NCI-H82 treated with DMSO at 0.1 percent for 48 hours (cell line): Measurements from ENCODE around the gene UGGT2.
"Not testable (repeated sequence)": the region's sequence is repeated elsewhere in the genome, so short reads cannot be mapped to it uniquely, and the experiment has no call there.

Source experiments
- DNase-seq: peaks from one replicate; lab custom pipeline; 2025; ENCODE audit not compliant: unreplicated experiment; lab: John Stamatoyannopoulos, UW

UGGT2 gene

DNA sequence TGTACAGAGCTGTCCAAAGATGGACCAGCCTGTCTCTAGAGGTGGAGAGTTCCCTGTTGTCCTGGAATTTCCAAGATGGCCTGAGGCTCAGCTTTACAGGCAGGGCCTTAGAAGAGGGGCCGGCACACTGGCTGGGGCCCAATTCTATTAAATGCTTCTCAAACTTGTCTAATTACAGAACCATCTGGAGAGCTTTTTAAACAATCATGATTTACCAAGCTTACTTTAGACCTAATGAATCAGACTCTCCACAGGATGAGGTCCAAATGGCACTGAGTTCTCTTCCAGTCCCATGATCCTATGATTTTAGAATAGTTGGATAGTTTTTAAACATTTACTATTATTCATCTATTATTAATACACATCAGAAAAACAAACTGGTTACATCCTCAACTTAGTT, 252.8 kb downstream of the UGGT2 start:
- peak; percentile 20 for DNase-seq

GRCh38 chr13:95797016-95797415, 256.2 kb downstream of the UGGT2 start:
- DNase-seq, result no peak

DNA sequence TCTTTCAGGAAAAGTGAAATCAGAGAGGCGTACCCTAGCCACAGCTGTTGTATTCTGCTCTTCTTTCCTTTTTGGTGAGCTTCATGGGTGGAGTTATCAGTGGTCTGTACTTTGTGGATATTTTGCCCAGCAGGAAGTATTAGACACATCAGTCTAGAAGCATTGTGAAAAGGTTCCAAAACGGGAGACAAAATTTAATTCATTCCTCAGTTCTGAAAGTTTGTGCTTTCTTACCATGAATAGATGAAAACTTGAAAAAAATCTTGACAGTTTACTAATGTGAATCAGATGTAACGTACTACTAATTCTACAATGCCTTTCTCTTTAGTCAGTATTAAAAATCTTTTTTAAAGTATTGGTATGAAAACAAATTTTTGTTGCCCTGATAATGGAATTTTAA, 259.4 kb downstream of the UGGT2 start:
- DNase-seq, result no peak

GRCh38 chr13:95793018-95793555, 260.1 kb downstream of the UGGT2 start:
- no peak for DNase-seq

DNA sequence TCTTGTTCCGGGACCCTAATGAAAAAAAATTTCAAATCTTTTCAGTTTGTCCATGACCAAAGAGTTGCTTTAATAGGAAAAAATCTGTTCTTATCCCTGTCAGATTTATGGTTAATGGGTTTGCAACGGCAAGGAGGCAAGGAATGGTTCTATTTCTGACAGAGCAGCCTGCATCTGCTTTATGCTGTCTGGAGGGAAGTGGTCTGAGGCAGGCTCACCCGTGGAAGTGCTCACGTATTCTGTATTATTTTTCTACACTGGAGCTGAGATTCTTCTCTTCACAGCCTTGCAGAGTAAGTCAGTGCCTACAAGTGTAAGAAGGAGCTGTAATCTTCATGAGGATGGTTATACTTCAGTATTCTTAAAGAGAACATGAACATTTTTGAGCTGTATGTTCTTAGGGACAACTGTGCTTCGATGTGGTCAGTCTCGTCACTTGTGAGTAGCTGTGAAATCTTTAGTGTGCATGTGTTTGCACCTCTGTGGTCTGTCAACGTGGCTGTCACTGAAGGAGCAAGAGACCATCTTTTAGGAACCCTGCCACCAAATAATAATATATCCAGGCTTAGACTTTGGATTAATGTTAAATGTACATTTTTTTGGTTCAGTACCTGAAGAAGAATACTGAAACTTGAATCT, 262.0 kb downstream of the UGGT2 start:
- no peak for DNase-seq

- not testable (repeated sequence) for DNase-seq
Measured at GRCh38 chr13:95789315-95789714, 263.9 kb downstream of the UGGT2 start.

GRCh38 chr13:95788100-95788463, 265.1 kb downstream of the UGGT2 start:
- no peak for DNase-seq

DNA sequence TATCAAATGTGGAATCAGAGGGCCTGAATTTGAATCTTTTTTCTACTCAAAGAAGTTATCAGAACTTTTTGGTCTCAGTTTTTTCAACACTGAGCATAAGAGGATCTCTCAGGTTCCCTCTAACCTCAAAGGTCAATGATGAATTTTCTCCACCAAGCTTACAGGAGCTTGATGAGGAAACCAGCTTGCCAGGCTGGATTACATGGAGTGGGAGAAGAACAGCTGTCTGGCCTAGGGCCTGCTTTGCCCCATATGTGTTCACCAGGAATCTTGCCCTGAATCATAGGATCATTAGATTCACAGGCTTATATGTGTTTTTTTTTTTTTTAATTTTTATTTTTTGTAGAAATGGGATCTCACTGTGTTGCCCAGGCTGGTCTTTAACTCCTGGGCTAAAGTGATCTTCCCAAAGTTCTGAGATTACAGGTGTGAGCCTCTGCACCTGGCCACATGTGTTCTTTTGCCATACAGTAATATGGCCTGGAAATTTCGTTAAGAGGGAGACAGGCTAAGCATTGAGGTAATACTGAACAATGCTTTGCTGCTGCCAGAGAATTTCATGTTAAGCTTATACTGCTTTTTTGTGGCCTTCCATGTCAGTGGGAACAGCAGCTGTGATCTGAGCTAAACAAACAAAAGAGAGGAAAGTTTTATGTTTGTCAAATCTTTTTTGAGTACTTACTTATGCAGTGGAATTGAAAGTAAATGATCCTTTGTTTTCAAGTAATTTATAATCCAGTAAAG, 265.7 kb downstream of the UGGT2 start:
- DNase-seq, result no peak

DNA sequence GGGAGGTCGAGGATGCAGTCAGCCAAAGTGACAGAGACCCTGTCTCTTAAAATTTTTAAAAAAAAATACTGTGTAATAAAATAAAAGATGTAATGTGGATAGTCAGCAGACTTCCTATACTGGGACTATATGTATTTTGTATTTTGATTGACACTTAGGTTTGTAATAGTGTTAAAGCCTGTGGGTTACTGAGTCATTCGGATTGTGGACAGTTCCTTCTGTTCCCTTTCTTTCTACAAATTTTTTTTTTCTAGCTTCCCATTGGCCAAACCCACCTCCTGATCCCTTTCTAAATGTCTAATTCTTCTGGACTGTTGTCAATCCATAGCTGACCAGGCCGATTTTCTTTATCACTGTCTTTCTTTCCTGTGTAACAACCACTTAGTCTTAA, 268.3 kb downstream of the UGGT2 start:
- no peak for DNase-seq

- no peak for DNase-seq
Measured at GRCh38 chr13:95784161-95784899, 268.9 kb downstream of the UGGT2 start.

DNA sequence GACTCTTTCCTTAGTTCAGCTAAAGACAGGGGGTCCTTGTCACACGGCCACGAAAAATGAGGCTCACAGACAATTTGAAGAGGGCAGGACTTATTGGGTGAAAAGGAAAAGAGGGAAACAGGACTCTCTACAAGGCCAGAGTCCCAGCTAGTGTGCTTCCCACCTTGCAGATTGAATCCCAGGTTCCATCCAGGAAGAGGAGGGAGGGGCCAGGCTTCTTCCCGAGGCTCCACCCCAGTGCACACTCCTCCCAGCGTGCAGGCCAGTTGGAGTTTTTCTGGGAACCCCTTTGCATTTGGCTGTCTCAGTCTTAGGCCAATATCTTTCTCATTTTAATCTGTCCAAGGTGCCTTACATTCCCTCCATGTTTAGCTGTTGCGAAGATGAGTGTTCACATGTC, 269.5 kb downstream of the UGGT2 start:
- DNase-seq, result no peak

DNA sequence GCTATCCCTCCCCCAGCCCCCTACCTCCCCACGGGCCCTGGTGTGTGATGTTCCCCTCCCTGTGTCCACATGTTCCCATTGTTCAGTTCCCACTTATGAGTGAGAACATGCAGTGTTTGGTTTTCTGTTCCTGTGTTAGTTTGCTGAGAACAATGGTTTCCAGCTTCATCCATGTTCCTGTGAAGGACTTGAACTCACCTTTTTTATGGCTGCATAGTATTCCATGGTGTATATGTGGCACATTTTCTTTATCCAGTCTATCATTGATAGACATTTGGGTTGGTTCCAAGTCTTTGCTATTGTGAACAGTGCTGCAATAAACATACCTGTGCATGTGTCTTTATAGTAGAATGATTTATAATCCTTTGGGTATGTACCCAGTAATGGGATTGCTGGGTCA, 271.3 kb downstream of the UGGT2 start:
- DNase-seq, result not testable (repeated sequence)

- no peak for DNase-seq
Measured at GRCh38 chr13:95781016-95781415, 272.2 kb downstream of the UGGT2 start.

DNA sequence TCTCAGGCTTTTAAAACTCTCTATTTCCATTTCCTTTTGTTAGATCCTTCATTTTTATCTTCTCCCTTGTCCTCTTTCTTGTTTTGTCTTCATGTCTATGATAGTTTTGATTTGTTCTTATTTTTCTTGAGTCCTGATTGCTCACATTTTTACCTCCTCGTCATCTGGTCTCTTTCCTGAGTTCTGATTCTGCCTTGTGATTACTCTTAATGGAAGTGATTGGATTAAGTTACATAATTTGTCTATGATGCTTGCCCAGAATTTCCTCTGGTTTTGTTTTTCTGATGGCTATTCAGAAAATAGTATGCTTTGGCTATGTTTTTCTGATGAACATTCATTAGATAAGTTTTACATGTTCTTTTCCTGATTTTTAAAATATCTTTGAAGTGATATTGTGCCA, 273.7 kb downstream of the UGGT2 start:
- DNase-seq, result no peak

DNA sequence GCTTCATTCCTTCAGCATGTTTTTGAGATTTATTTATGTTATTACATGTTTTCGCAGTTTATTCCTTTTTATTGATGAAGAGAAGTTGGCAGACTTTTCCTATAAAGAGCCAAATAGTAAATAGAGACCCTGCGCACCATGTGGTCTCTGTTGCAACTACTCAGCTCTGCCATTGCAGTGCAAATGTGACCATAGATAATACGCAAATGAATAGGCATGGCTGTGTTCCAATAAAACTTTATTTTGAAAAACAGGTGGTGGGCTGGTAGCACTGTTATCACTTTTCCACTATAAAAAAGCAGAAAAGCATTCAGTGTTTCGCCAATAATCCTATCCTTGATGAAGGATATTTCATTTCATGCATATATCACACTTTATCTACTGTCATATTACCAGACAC, 281.3 kb downstream of the UGGT2 start:
- DNase-seq, result no peak

DNA sequence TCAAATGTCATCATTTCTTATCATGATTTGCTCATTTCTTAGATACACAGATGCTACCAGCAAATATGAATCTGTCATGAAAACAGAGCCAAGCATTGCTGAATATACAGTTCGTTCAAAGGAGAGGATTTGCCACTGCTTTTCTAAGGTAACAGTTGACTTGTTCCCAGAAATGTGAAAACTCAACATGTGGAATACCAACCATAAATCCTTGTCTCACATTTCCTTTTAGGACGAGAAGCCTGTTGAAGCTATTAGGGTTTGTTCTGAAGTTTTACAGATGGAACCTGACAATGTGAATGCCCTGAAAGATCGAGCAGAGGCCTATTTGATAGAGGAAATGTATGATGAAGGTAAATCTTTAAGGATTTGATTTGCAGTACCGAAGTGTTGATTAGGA, 289.6 kb downstream of the UGGT2 start:
- DNase-seq, result no peak

- DNase-seq, result not testable (repeated sequence)
Measured at GRCh38 chr13:95762626-95763025, 290.6 kb downstream of the UGGT2 start.

DNA sequence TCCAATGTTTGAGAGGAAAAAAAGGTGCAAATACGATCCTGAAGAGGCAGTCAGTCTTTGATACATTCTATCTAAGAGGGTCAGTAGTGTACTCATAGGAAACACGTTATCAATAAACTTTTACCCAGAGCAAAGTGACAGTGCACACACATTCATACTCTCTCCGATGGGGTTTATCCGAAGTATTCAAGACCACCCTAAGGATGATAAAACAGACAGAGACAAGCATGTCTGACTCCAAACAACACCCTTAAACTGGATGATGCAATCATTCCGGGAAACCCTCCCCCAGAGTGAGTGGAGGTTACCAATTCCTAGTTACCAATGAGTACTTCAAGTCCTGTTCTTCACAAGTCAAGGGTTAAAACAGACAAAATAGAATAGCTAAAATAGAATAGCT, 297.1 kb downstream of the UGGT2 start:
- no peak for DNase-seq

DNA sequence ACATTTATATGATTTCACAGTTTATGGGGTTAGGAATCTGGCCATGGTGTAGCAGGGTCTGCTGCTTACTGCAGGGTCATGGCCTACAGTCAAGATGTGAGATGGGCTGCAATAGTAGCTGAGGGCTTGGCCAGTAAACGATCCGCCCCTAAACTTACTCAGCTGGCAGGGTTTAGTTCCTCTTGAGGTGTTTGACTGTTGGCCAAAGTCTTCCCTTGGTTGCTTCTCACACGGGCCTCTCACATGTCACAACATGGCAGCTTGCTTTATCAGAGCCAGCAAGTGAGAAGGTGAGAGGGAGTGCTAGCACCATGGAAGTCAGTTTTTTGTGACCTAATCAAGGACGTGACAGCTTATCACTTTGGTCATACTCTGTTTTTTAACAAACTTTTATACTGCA, 299.1 kb downstream of the UGGT2 start:
- DNase-seq, result no peak

DNA sequence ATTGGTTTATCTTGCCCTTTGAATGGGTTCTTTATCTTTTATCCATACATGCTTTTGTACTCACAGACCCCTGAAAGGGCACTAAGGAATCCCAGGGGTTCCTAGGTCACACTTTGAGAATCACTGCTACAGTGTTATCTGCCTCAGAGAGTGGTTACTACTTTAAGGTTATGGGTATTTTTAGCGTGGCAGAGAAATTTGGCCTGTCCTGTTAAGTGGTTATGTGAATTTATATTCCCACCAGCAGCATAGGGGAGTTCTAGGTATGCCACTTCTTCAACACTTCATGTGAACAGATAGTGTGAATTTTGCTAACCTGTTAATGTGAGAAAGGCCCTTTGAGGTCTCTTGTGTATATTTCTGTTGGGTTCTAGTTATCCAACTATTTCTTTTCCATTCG, 300.5 kb downstream of the UGGT2 start:
- no peak for DNase-seq
